Subcutaneous adipose tissue (tissue), 4 donors: ENCODE data around the gene COTL1. TPM values are rescaled to one million over a fixed set of nuclear protein-coding genes. Genes with fewer than 3 reads are reported as not detected.

Experiments
- CTCF ChIP-seq: fragments of 450-650 bp; IDR thresholded peaks from one replicate; pipeline ENCODE4 v1.5.1; 2016; ENCODE audit warnings: low read depth, mild to moderate bottlenecking, control low read depth, antibody characterized with exemption, moderate library complexity
- total RNA-seq, 4 donors: library from RNA; depleted of rRNA; stranded (reverse); fragments of >200 nt; gene quantifications; one replicate each; pipeline ENCODE4 v1.1.0, GENCODE V29; 2016

COTL1 gene
- total RNA-seq, 4 donors from 2014 or later = 27.5 to 114 (median 59.7) TPM

GRCh38 chr16:84659656-84660300, 41.9 kb upstream of the COTL1 start:
- TF ChIP-seq CTCF = no peak

DNA sequence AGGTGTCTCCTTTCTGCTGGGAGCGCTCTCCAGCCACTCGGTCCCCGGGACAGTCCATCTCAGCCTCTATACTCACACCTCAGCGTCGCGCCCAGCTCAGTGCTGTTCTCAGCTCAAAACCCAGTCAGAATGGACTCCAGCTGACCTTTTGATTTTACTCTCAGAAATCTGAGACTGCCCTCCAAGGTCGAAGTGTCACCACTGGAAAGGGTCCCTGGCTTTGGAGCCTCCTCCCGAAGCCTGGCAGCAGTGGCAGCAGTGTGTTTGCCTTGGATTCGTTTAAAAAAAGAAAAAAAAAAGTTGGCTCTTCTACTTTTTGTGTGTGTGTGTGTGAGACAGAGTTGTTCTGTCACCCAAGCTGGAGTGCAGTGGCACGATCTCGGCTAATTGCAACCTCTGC, 40.8 kb upstream of the COTL1 start:
- no peak for TF ChIP-seq CTCF

DNA sequence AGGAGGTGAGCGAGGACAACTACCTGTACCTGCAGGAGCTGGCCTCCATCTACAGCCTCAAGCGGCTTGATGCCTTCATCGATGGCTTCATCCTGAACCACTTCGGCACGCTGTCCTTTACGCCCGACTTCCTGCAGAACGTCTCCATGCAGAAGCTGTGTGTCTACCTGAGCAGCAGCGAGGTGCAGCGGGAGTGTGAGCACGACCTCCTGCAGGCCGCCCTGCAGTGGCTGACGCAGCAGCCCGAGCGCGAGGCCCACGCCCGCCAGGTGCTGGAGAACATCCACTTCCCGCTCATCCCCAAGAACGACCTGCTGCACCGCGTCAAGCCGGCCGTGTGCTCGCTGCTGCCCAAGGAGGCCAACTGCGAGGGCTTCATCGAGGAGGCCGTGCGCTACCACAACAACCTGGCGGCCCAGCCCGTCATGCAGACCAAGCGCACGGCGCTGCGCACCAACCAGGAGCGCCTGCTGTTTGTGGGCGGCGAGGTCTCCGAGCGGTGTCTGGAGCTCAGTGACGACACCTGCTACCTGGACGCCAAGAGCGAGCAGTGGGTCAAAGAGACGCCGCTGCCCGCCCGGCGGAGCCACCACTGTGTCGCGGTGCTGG, 39.5 kb upstream of the COTL1 start:
- TF ChIP-seq CTCF = no peak

- no peak for TF ChIP-seq CTCF
Measured at GRCh38 chr16:84656649-84657048, 38.8 kb upstream of the COTL1 start.

DNA sequence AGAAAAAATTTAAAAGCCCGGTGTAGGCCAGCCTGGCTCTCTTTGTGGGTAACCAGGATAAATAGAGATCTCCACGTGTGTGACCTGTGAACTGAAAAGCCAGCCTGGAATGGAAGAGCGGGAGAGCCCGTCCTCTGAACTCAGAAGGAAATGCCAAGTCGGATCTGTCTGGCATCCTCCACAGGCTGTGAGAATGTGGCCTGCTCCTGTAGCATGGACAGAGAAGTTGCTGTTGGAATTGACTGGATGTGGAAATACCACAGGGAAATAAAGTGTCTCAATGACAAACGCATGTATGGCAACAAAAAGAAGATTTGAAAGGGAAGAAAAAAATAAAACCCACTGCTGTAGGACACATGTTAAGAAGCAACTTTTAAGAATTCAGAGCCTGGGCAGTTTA, 37.1 kb upstream of the COTL1 start:
- no peak for TF ChIP-seq CTCF

GRCh38 chr16:84654238-84654637, 36.4 kb upstream of the COTL1 start:
- TF ChIP-seq CTCF = no peak

DNA sequence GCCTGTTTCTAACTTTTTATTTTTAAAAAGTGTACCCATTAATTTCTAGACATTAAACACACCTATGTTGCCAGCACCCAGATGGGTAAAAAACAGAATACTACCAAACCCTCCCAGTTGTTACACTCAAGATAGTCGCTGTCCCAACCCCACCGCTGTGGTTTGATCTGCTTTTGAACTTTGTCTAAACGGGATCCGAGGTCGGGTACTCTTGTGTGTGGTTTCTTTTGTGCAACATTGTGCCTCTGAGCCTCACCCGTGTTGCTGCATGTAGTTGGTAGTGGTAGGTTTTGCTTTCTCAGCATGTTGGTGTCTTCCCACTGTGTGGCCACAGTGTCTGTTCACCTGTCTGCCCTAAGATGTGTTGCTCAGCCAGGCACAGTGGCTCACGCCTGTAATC, 34.7 kb upstream of the COTL1 start:
- no peak for TF ChIP-seq CTCF
